Adrenal gland (tissue), 5 donors: Measurements from ENCODE around the gene HES5.

Experiments used
- POLR2A ChIP-seq, 2 donors: fragments of 450-650 bp; IDR thresholded peaks; one replicate each; pipeline ENCODE4 v1.6.1; 2017; ENCODE audit warnings: antibody characterized with exemption in 2 of 2, mild to moderate bottlenecking in 2 of 2, moderate library complexity in 1 of 2
- TF ChIP-seq, protein P1 (sequence below), 6 experiments: fragments of 450-650 bp in 4 of 6; fragments of 200-600 bp in 2 of 6; sonication (generic) in 1 of 6; IDR thresholded peaks; 1 replicate in 5 of 6; 2 replicates in 1 of 6; pipeline versions ENCODE4 v1.5.1 to v1.8.0; 2016 to 2021; ENCODE audit warnings: antibody characterized with exemption in 6 of 6, mild to moderate bottlenecking in 2 of 6, moderate library complexity in 1 of 6
- donor health status: DM: no; HTN: no; CAD: no.

DNA sequence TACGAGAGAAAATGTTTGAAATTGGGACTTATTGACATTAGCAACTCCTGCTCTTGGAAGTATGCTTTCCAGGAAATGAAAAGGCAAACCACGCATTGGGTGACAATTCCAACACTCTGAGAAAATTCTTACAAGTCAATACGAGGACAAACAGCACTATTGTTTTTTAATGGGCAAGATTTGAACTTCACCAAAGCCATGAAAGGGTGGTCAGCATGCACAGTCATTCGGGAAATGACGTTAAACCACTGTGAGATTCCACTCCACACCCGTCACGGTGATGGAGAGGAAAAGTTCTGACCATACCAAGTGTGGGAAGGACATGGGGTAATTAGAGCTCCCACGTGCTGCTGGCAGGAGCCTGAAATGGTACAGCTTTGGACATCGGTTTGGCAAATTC lies 44.3 kb upstream of the HES5 start:
- TF ChIP-seq, protein P1, sequence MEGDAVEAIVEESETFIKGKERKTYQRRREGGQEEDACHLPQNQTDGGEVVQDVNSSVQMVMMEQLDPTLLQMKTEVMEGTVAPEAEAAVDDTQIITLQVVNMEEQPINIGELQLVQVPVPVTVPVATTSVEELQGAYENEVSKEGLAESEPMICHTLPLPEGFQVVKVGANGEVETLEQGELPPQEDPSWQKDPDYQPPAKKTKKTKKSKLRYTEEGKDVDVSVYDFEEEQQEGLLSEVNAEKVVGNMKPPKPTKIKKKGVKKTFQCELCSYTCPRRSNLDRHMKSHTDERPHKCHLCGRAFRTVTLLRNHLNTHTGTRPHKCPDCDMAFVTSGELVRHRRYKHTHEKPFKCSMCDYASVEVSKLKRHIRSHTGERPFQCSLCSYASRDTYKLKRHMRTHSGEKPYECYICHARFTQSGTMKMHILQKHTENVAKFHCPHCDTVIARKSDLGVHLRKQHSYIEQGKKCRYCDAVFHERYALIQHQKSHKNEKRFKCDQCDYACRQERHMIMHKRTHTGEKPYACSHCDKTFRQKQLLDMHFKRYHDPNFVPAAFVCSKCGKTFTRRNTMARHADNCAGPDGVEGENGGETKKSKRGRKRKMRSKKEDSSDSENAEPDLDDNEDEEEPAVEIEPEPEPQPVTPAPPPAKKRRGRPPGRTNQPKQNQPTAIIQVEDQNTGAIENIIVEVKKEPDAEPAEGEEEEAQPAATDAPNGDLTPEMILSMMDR (IDR thresholded peaks at IDR 0.05) = no peak
- no peak for TF ChIP-seq POLR2A (IDR thresholded peaks at IDR 0.05)
